ENCODE data around the gene RABAC1. TPM values are rescaled to one million over a fixed set of nuclear protein-coding genes. Genes with fewer than 3 reads are reported as not detected.

RABAC1 gene
- total and polyA plus RNA-seq, 2 experiments from 2014 or later = 151 to 206 TPM

GRCh38 chr19:41956621-41957020 lies 2.5 kb downstream of the RABAC1 start:
- no peak overlapping the region; the same call in 2 of the 3 replicates for H3K4me3 Mint-ChIP-seq
- H3K4me1 Mint-ChIP-seq = peaks cover 16% of the 10 kb centered on the region
- DNase-seq (ENCODE audit: low spot score) = no peak
- H3K36me3 Mint-ChIP-seq (ENCODE audit: low read depth) = peaks cover 8% of the 10 kb centered on the region
- Histone ChIP-seq H3K27me3 (ENCODE audit: insufficient read depth) (no peaks in the 10 kb centered on the region), H3F3A (replicated peaks; ENCODE audit: low read depth) (peaks cover 6% of the 10 kb centered on the region; the same call in 1 of the 2 replicates), H3K36me3 (ENCODE audit: insufficient read depth) (no peaks in the 10 kb centered on the region; the same call in 1 of the 2 replicates), H2AFZ (no peak overlapping the region), H3K4me3 (no peak overlapping the region), H3K9me2 (ENCODE audit: insufficient read depth) (no peaks in the 10 kb centered on the region), H3K79me2 (replicated peaks; ENCODE audit: insufficient read depth) (no peaks in the 10 kb centered on the region), H4K20me1 (replicated peaks; ENCODE audit: insufficient read depth) (peaks cover 5% of the 10 kb centered on the region; the same call in 1 of the 2 replicates), H3K27ac (ENCODE audit: low read depth) (no peak overlapping the region), H3K4me1 (ENCODE audit: insufficient read depth) (peaks cover 9% of the 10 kb centered on the region), H3K4me2 (no peak overlapping the region)
- peaks cover 19% of the 10 kb centered on the region for H3K27me3 Mint-ChIP-seq (ENCODE audit: insufficient read depth, low read depth, poor library complexity)
- H3K9me3 Mint-ChIP-seq = no peaks in the 10 kb centered on the region
- ATAC-seq = no peak
- no peak overlapping the region for H3K27ac Mint-ChIP-seq
- no peak for TF ChIP-seq CREB1 (CRISPR knock-in tag; IDR thresholded peaks at IDR 0.05; ENCODE audit: low read depth)
- TF ChIP-seq ETS1 (IDR thresholded peaks at IDR 0.05) = no peak
- TF ChIP-seq JUNB (IDR thresholded peaks at IDR 0.05; ENCODE audit: unreplicated experiment) = no peak
- no peak for TF ChIP-seq ZNF462 (CRISPR knock-in tag; IDR thresholded peaks at IDR 0.05)
- no peak for TF ChIP-seq STAT1 (IDR thresholded peaks at IDR 0.05; ENCODE audit: unreplicated experiment)
- TF ChIP-seq EZH2 (IDR thresholded peaks at IDR 0.05; ENCODE audit: low read depth, unreplicated experiment) = no peak
- no peak for TF ChIP-seq REST (IDR thresholded peaks at IDR 0.05; ENCODE audit: unreplicated experiment)
- TF ChIP-seq ZNF331 (CRISPR knock-in tag; IDR thresholded peaks at IDR 0.05; ENCODE audit: low read depth) = no peak
- TF ChIP-seq ZNF114 (CRISPR knock-in tag; IDR thresholded peaks at IDR 0.05) = no peak
- TF ChIP-seq NANOG (IDR thresholded peaks at IDR 0.05; ENCODE audit: borderline replicate concordance) = no peak
- TF ChIP-seq EZH2phosphoT487 (IDR thresholded peaks at IDR 0.05; ENCODE audit: unreplicated experiment) = no peak
- TF ChIP-seq POLR2AphosphoS5 (IDR thresholded peaks at IDR 0.05; ENCODE audit: low read depth) = no peak
- no peak for TF ChIP-seq CTCF (conservative IDR thresholded peaks at IDR 0.05; ENCODE audit: low read depth in 2 of 2)
